BLaER1 treated with 17β-estradiol and CSF1 and Interleukin-3, amounts not matched to agents 10 nM and 100 nM (cell line): ENCODE results near the gene AP3D1.
"Not testable (repeated sequence)": the region's sequence is repeated elsewhere in the genome, so short reads cannot be mapped to it uniquely, and the experiment has no call there.

Experiments
- H3K27ac ChIP-seq, 11 experiments: shearing (Covaris generic); formaldehyde crosslinking; 2 replicates each; pipeline ENCODE4 v1.8.1; 2022
- H3K27me3 ChIP-seq, 11 experiments: shearing (Covaris generic); formaldehyde crosslinking; 2 replicates each; pipeline ENCODE4 v1.8.1; 2022
- H3K36me3 ChIP-seq, 11 experiments: shearing (Covaris generic); formaldehyde crosslinking; 2 replicates each; pipeline ENCODE4 v1.8.1; 2022
- H3K4me1 ChIP-seq, 10 experiments: shearing (Covaris generic); formaldehyde crosslinking; 2 replicates each; pipeline ENCODE4 v1.8.1; 2022
- H3K4me2 ChIP-seq, 11 experiments: shearing (Covaris generic); formaldehyde crosslinking; 2 replicates each; pipeline ENCODE4 v1.8.1; 2022
- H3K4me3 ChIP-seq, 10 experiments: shearing (Covaris generic); formaldehyde crosslinking; 2 replicates each; pipeline ENCODE4 v1.8.1; 2022
- H3K9ac ChIP-seq, 11 experiments: shearing (Covaris generic); formaldehyde crosslinking; 2 replicates each; pipeline ENCODE4 v1.8.1; 2022
- H3K9me3 ChIP-seq, 11 experiments: shearing (Covaris generic); formaldehyde crosslinking; replicated peaks in 1 of 11; 2 replicates each; pipeline ENCODE4 v1.8.1; 2022
- H4K20me1 ChIP-seq, 11 experiments: shearing (Covaris generic); formaldehyde crosslinking; 2 replicates each; pipeline ENCODE4 v1.8.1; 2022
- Cebpa-rat ChIP-seq, 11 experiments: shearing (Covaris generic); IDR thresholded peaks; 2 replicates each; pipeline ENCODE4 v1.8.1; 2022

The AP3D1 gene

DNA sequence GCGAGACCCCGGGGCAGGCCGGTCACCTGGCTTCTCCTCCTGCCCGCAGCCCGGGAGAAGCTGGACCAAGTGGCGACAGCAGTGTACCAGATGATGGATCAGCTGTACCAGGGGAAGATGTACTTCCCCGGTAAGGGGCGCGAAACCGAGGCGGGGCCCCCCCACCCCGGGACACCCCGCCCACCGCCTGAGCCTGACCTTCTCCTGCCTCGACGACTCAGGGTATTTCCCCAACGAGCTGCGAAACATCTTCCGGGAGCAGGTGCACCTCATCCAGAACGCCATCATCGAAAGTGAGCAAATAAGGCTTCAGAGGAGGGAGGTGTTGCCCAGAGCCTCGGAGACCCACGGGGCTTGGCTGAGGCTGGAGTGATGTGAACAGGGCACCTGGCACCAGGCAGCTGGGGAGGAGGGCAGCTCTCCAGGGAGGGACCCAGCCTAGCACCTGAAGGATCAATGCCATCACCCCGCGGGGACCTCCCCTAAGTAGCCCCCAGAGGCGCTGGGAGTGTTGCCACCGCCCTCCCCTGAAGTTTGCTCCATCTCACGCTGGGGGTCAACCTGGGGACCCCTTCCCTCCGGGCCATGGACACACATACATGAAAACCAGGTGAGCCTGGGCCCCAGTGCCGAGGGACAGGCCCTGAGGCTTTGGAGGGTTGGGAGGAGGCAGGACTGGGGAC, 54.0 kb downstream of the AP3D1 start:
- Histone ChIP-seq H3K4me2 (peak overlapping the region; percentile 81 to 100 (median 95)), H3K36me3 (peaks cover 29 to 52% (median 42%) of the 10 kb centered on the region in 11 experiments), H3K27ac (peak overlapping the region in 3 of 11 experiments; percentile 35 to 52 (median 51); a peak in 5 of 22 replicates), H4K20me1 (peaks cover 25 to 55% (median 44%) of the 10 kb centered on the region in 11 experiments; a peak in 19 of 22 replicates), H3K27me3 (no peaks in the 10 kb centered on the region), H3K4me1 (peaks cover 31 to 50% (median 35%) of the 10 kb centered on the region in 10 experiments), H3K9me3 (peaks cover 0 to 4% (median 0%) of the 10 kb centered on the region in 11 experiments; a peak in 4 of 22 replicates), H3K4me3 (peak overlapping the region; percentile 26 to 71 (median 54); a peak in 19 of 20 replicates), H3K9ac (peak overlapping the region; percentile 43 to 73 (median 68); a peak in 20 of 22 replicates)
- TF ChIP-seq Cebpa-rat (IDR thresholded peaks at IDR 0.05): no peak

DNA sequence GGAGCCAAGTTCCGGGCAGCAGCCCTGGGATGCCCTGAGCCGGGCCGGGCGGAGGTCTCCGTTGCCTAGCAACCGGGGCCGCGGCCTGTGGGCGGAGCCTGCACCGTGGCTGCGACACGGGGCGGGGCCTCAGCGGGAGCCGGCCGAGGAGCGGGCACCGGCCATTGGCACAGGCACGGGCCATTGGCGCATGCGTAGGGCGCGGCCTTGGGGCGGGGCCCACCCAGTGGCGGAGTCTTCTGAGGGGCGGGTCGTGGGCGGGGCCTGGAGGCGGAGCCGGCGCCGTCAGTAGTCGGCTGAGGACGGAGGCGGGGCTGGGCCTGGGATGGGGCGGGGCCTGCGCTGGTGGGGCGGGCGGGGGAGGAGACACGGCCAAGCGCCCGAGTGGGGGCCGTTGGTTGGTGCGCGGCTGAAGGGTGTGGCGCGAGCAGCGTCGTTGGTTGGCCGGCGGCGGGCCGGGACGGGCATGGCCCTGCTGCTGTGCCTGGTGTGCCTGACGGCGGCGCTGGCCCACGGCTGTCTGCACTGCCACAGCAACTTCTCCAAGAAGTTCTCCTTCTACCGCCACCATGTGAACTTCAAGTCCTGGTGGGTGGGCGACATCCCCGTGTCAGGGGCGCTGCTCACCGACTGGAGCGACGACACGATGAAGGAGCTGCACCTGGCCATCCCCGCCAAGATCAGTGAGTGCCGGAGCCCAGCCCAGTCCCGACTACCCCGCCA, 54.7 kb downstream of the AP3D1 start, which contains the start of gene IZUMO4:
TSS of gene IZUMO4 (plus strand) at position 436 of the 723 bp plus-strand sequence. CDS start at position 467, 31 bp downstream.
- no peak for TF ChIP-seq Cebpa-rat (IDR thresholded peaks at IDR 0.05)
- H3K4me2 ChIP-seq: peak within 1 kb of the TSS; percentile 89 to 100 (median 99)
- peaks cover 0 to 9% (median 0%) of the 10 kb centered on the region in 11 experiments; a peak in 4 of 22 replicates for H3K9me3 ChIP-seq
- H3K9ac ChIP-seq: peak within 1 kb of the TSS; percentile 84 to 97 (median 93)
- H4K20me1 ChIP-seq: peaks cover 20 to 48% (median 38%) of the 10 kb centered on the region in 11 experiments; a peak in 19 of 22 replicates
- no peaks in the 10 kb centered on the region for H3K27me3 ChIP-seq
- H3K36me3 ChIP-seq: peaks cover 22 to 50% (median 39%) of the 10 kb centered on the region in 11 experiments
- H3K27ac ChIP-seq: peak within 1 kb of the TSS; percentile 90 to 99 (median 94)
- H3K4me1 ChIP-seq: peaks cover 38 to 57% (median 42%) of the 10 kb centered on the region in 10 experiments
- H3K4me3 ChIP-seq: peak within 1 kb of the TSS; percentile 68 to 98 (median 90)

GRCh38 chr19:2096034-2096479, 55.3 kb downstream of the AP3D1 start, which contains the start of gene MOB3A:
TSS of gene MOB3A (minus strand) at chr19:2096326. CDS start at chr19:2078560, 17,766 bp downstream.
- H3K4me2 ChIP-seq: peak within 1 kb of the TSS; percentile 89 to 100 (median 99)
- peak within 1 kb of the TSS; percentile 68 to 98 (median 90) for H3K4me3 ChIP-seq
- TF ChIP-seq Cebpa-rat (IDR thresholded peaks at IDR 0.05): no peak
- peaks cover 0 to 9% (median 0%) of the 10 kb centered on the region in 11 experiments; a peak in 4 of 22 replicates for H3K9me3 ChIP-seq
- peak within 1 kb of the TSS; percentile 90 to 99 (median 94) for H3K27ac ChIP-seq
- peaks cover 16 to 44% (median 34%) of the 10 kb centered on the region in 11 experiments for H3K36me3 ChIP-seq
- peaks cover 14 to 42% (median 32%) of the 10 kb centered on the region in 11 experiments; a peak in 19 of 22 replicates for H4K20me1 ChIP-seq
- peak within 1 kb of the TSS; percentile 84 to 97 (median 93) for H3K9ac ChIP-seq
- peaks cover 44 to 62% (median 48%) of the 10 kb centered on the region in 10 experiments for H3K4me1 ChIP-seq
- no peaks in the 10 kb centered on the region for H3K27me3 ChIP-seq

DNA sequence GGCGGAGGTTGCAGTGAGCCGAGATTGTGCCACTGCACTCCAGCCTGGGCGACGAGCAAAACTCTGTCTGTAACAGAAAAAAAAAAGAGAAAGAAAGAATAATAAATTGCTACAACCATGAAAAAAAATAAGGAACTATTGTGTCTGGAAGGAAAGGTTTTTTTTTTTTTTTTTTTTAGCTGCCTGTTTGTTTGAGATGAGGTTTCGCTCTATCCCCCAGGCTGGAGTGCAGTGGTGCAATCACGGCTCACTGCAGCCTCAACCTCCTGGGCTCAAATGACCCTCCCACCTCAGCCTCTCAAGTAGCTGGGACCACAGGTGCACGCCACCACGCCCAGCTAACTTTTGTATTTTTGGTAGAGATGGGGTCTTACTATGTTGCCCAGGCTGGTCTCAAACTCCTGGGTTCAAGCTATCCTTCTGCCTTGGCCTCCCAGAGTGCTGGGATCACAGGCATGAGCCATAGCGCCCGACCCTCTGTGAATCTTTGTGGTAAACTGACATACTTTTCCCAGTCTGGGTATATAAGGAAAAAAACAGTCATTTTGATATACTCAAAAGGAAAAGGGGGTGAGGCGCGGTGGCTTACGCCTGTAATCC, 59.3 kb downstream of the AP3D1 start:
- H4K20me1 ChIP-seq: peaks cover 0 to 43% (median 1%) of the 10 kb centered on the region in 11 experiments; a peak in 9 of 22 replicates
- peak overlapping the region; percentile 90 to 99 (median 94) for H3K27ac ChIP-seq
- peak overlapping the region in 8 of 10 experiments; percentile 81 to 98 (median 92); a peak in 14 of 20 replicates for H3K4me3 ChIP-seq

DNA sequence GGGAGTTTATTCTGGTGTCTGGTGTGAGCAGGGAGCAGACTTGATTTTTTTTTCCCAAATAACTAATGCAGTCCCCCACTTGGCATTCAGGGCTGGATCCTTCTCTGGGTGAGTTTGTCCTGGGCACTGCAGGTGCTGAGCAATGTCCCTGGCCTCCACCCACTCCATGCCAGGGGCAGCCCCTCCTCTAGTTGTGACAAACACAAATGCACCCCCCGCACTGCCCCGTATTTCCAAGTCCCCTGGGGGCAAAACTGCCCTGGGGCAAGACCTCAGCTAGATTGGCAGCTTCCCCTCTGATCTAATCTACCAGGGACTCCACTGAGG, 61.7 kb downstream of the AP3D1 start:
- no peaks in the 10 kb centered on the region for H3K27me3 ChIP-seq
- peak overlapping the region in 9 of 10 experiments; percentile 21 to 85 (median 51); a peak in 17 of 20 replicates for H3K4me3 ChIP-seq
- peaks cover 0 to 9% (median 0%) of the 10 kb centered on the region in 11 experiments; a peak in 4 of 22 replicates for H3K9me3 ChIP-seq
- H4K20me1 ChIP-seq: peaks cover 0 to 43% (median 0%) of the 10 kb centered on the region in 11 experiments; a peak in 5 of 22 replicates
- peaks cover 82 to 94% (median 89%) of the 10 kb centered on the region in 10 experiments for H3K4me1 ChIP-seq
- peaks cover 0 to 41% (median 16%) of the 10 kb centered on the region in 11 experiments; a peak in 16 of 22 replicates for H3K36me3 ChIP-seq
- H3K9ac ChIP-seq: peak overlapping the region; percentile 63 to 97 (median 93)
- H3K27ac ChIP-seq: peak overlapping the region; percentile 90 to 99 (median 94)
- no peak for TF ChIP-seq Cebpa-rat (IDR thresholded peaks at IDR 0.05)
- peak overlapping the region; percentile 91 to 100 (median 99) for H3K4me2 ChIP-seq

More for the DNA sequence above, 59.3 kb downstream of the AP3D1 start:
- not testable (repeated sequence) for H3K9me3 ChIP-seq, H3K27me3 ChIP-seq
- Histone ChIP-seq H3K36me3 (peaks cover 0 to 37% (median 16%) of the 10 kb centered on the region in 11 experiments; a peak in 16 of 22 replicates), H3K4me1 (peaks cover 66 to 85% (median 71%) of the 10 kb centered on the region in 10 experiments), H3K9ac (peak overlapping the region; percentile 84 to 97 (median 93); a peak in 18 of 22 replicates), H3K4me2 (peak overlapping the region; percentile 89 to 100 (median 99))

- H4K20me1 ChIP-seq: peaks cover 0 to 43% (median 0%) of the 10 kb centered on the region in 11 experiments; a peak in 5 of 22 replicates
- H3K4me2 ChIP-seq: peak overlapping the region; percentile 91 to 100 (median 99)
- no peaks in the 10 kb centered on the region for H3K27me3 ChIP-seq
- H3K9ac ChIP-seq: peak overlapping the region; percentile 63 to 97 (median 93)
- no peak for TF ChIP-seq Cebpa-rat (IDR thresholded peaks at IDR 0.05)
- peak overlapping the region; percentile 90 to 99 (median 94) for H3K27ac ChIP-seq
- H3K9me3 ChIP-seq: peaks cover 0 to 9% (median 0%) of the 10 kb centered on the region in 11 experiments; a peak in 4 of 22 replicates
- peaks cover 0 to 46% (median 16%) of the 10 kb centered on the region in 11 experiments; a peak in 16 of 22 replicates for H3K36me3 ChIP-seq
- peaks cover 82 to 96% (median 92%) of the 10 kb centered on the region in 10 experiments for H3K4me1 ChIP-seq
- H3K4me3 ChIP-seq: peak overlapping the region in 9 of 10 experiments; percentile 21 to 85 (median 51); a peak in 16 of 20 replicates
Measured at GRCh38 chr19:2089001-2089711, 62.2 kb downstream of the AP3D1 start.

- peaks cover 0 to 50% (median 15%) of the 10 kb centered on the region in 11 experiments; a peak in 14 of 22 replicates for H3K36me3 ChIP-seq
Measured at GRCh38 chr19:2087621-2088100, 63.7 kb downstream of the AP3D1 start.

More at GRCh38 chr19:2087621-2088100, 63.7 kb downstream of the AP3D1 start:
- peaks cover 0 to 8% (median 0%) of the 10 kb centered on the region in 11 experiments; a peak in 4 of 22 replicates for H3K9me3 ChIP-seq
- TF ChIP-seq Cebpa-rat (IDR thresholded peaks at IDR 0.05): 0 out of 22 replicates have a peak, but pooled peaks of 1 of the 11 experiments have one; percentile 2
- H3K4me2 ChIP-seq: peak overlapping the region; percentile 91 to 100 (median 99)
- H3K27me3 ChIP-seq: no peaks in the 10 kb centered on the region
- H3K27ac ChIP-seq: peak overlapping the region; percentile 90 to 99 (median 94); a peak in 21 of 22 replicates
- H3K9ac ChIP-seq: peak overlapping the region; percentile 57 to 97 (median 93); a peak in 21 of 22 replicates
- H4K20me1 ChIP-seq: peaks cover 0 to 34% (median 1%) of the 10 kb centered on the region in 11 experiments; a peak in 12 of 22 replicates
- H3K4me3 ChIP-seq: peak overlapping the region in 6 of 10 experiments; percentile 6 to 88 (median 24); a peak in 10 of 20 replicates
- peaks cover 77 to 98% (median 93%) of the 10 kb centered on the region in 10 experiments for H3K4me1 ChIP-seq
